B cell (primary cell): ENCODE measurements around the gene KCNE1. TPM values are rescaled to one million over a fixed set of nuclear protein-coding genes. Genes with fewer than 3 reads are reported as not detected.

Source experiments
- ATAC-seq: fragments of 200-7000 bp; cut with Tn5 transposase; one replicate; pipeline ENCODE4 v1.10.0; 2021; ENCODE audit warnings: low read depth, mild to moderate bottlenecking, moderate number of reproducible peaks, moderate library complexity
- CTCF ChIA-PET: fragments of 350-600 bp; sonication (Branson Sonifier 250); formaldehyde crosslinking; loops from one replicate; lab custom pipeline; 2021; ENCODE audit warnings: antibody characterized with exemption, inconsistent platforms; lab: Charles Lee
- POLR2A ChIA-PET: fragments of 350-600 bp; sonication (Branson Sonifier 250); formaldehyde crosslinking; loops from one replicate; lab custom pipeline; 2021; ENCODE audit warnings: antibody characterized with exemption; lab: Charles Lee
- DNase-seq: peaks from one replicate; pipeline ENCODE4 v3.0.0; 2013
- H2AFZ ChIP-seq: 2 replicates; pipeline ENCODE4 v1.6.1; 2012; ENCODE audit warnings: mild to moderate bottlenecking, low read depth, low read length; ENCODE audit not compliant: insufficient read depth, poor library complexity, severe bottlenecking
- H3K27ac ChIP-seq, 2 donors: 1 replicate in 1 of 2; 2 replicates in 1 of 2; pipeline ENCODE4 v1.5.1; 2012 to 2013; ENCODE audit warnings: low read length in 2 of 2, mild to moderate bottlenecking in 2 of 2, moderate library complexity in 1 of 2
- H3K27me3 ChIP-seq, 4 experiments: fragments of 200-600 bp in 1 of 4; sonication (generic) in 1 of 4; replicated peaks in 1 of 4; 1 replicate in 2 of 4; 2 replicates in 2 of 4; pipeline versions ENCODE4 v1.6.1 to v1.7.0; 2013 to 2016; ENCODE audit warnings: low read length in 3 of 4, mild to moderate bottlenecking in 2 of 4, mixed read lengths in 1 of 4, moderate library complexity in 1 of 4; ENCODE audit not compliant: insufficient read depth in 4 of 4, control insufficient read depth in 3 of 4; ENCODE audit errors: control extremely low read depth in 1 of 4
- H3K36me3 ChIP-seq, 2 experiments: replicated peaks in 1 of 2; 1 replicate in 1 of 2; 2 replicates in 1 of 2; pipeline versions ENCODE4 v1.6.1 to v1.7.1; 2013; ENCODE audit warnings: low read length in 1 of 2; ENCODE audit not compliant: insufficient read depth in 2 of 2, control insufficient read depth in 1 of 2; ENCODE audit errors: control extremely low read depth in 1 of 2, extremely low read depth in 1 of 2
- H3K4me1 ChIP-seq, 2 donors: fragments of 200-600 bp in 1 of 2; sonication (generic) in 1 of 2; 1 replicate in 1 of 2; 2 replicates in 1 of 2; pipeline versions ENCODE4 v1.5.1 to v1.6.1; 2013 to 2017; ENCODE audit warnings: low read length in 2 of 2; ENCODE audit not compliant: control insufficient read depth in 2 of 2, insufficient read depth in 2 of 2
- H3K4me2 ChIP-seq: replicated peaks from 2 replicates; pipeline ENCODE3; 2012; ENCODE audit warnings: mild to moderate bottlenecking, low read depth, low read length; ENCODE audit not compliant: poor library complexity, severe bottlenecking
- H3K4me3 ChIP-seq, 5 experiments: fragments of 200-600 bp in 1 of 5; sonication (generic) in 1 of 5; 1 replicate in 3 of 5; 2 replicates in 2 of 5; pipeline versions ENCODE4 v1.5.1 to v1.7.0; 2011 to 2016; ENCODE audit warnings: low read length in 4 of 5, mild to moderate bottlenecking in 4 of 5, low read depth in 2 of 5, control low read depth in 1 of 5, moderate library complexity in 1 of 5; ENCODE audit not compliant: insufficient read depth in 1 of 5; ENCODE audit errors: control extremely low read depth in 1 of 5, extremely low read depth in 1 of 5
- H3K79me2 ChIP-seq: fragments of 200-600 bp; sonication (generic); one replicate; pipeline ENCODE4 v1.6.0; 2016; ENCODE audit warnings: low read length; ENCODE audit not compliant: control insufficient read depth, insufficient read depth
- H3K9ac ChIP-seq: fragments of 200-600 bp; sonication (generic); 2 replicates; pipeline ENCODE4 v1.6.1; 2017; ENCODE audit warnings: mild to moderate bottlenecking, low read length, moderate library complexity
- H3K9me3 ChIP-seq, 3 donors: one replicate each; pipeline versions ENCODE4 v1.6.1 to v1.7.1; 2013; ENCODE audit warnings: low read length in 2 of 3; ENCODE audit not compliant: control insufficient read depth in 2 of 3, insufficient read depth in 1 of 3; ENCODE audit errors: control extremely low read depth in 1 of 3
- H4K20me1 ChIP-seq: 2 replicates; pipeline ENCODE4 v1.6.0; 2012; ENCODE audit warnings: mild to moderate bottlenecking, low read length; ENCODE audit not compliant: insufficient read depth, control insufficient read depth, poor library complexity, severe bottlenecking
- H3K27ac Mint-ChIP-seq: one replicate; pipeline ENCODE4 v1.8.0; 2021; ENCODE audit warnings: mixed read lengths
- H3K27me3 Mint-ChIP-seq: one replicate; pipeline ENCODE4 v1.8.0; 2021; ENCODE audit warnings: mixed read lengths
- H3K4me1 Mint-ChIP-seq: one replicate; pipeline ENCODE4 v1.8.0; 2021; ENCODE audit warnings: mixed read lengths
- H3K4me3 Mint-ChIP-seq: one replicate; pipeline ENCODE4 v1.8.0; 2021; ENCODE audit warnings: mixed read lengths
- H3K9me3 Mint-ChIP-seq: one replicate; pipeline ENCODE4 v1.8.0; 2022; ENCODE audit warnings: mixed read lengths; ENCODE audit not compliant: insufficient read depth
- CTCF ChIP-seq: fragments of 200-600 bp; IDR thresholded peaks from one replicate; pipeline ENCODE4 v1.8.0; 2022; ENCODE audit warnings: antibody characterized with exemption, mild to moderate bottlenecking
- EZH2 ChIP-seq: IDR thresholded peaks from 2 replicates; pipeline ENCODE4 v1.6.1; 2012; ENCODE audit warnings: borderline replicate concordance, low read depth, mild to moderate bottlenecking, moderate library complexity, low read length; ENCODE audit not compliant: insufficient read depth, poor library complexity, severe bottlenecking
- WGBS: methylation state at CpG from one replicate; pipeline ENCODE4 v1.1.5; 2013; ENCODE audit warnings: missing lambda C conversion rate; ENCODE audit not compliant: insufficient coverage; 5-methylcytosine and 5-hydroxymethylcytosine counted together
- intact Hi-C: fragments of 100-400 bp; cut with micrococcal nuclease; formaldehyde crosslinking; loops from one replicate; pipeline ENCODE4 v1.10.0; 2022
- polyA plus RNA-seq: library from polyadenylated mRNA; depleted of rRNA; stranded (reverse); fragments of >200 nt; gene quantifications from 2 replicates; pipeline ENCODE4 v1.2.3, GENCODE V29; 2012
- total RNA-seq, 2 donors: library from RNA; stranded (reverse); fragments of 120-200 nt in 1 of 2; gene quantifications; 1 replicate in 1 of 2; 2 replicates in 1 of 2; pipeline versions ENCODE4 v1.2.3 to v1.2.4, GENCODE V29; 2013 to 2022

The KCNE1 gene
- total and polyA plus RNA-seq, 2 donors (not counting 1 experiment from before 2014, with no cell fraction given) = 0.10 to 0.17 TPM

- Histone ChIP-seq H3K36me3 (no peaks in the 10 kb centered on the region), H2AFZ (no peak overlapping the region), H3K9me3 (no peaks in the 10 kb centered on the region), H3K4me3 (no peak overlapping the region), H4K20me1 (no peaks in the 10 kb centered on the region), H3K79me2 (no peaks in the 10 kb centered on the region), H3K4me2 (no peak overlapping the region), H3K27me3 (no peaks in the 10 kb centered on the region), H3K9ac (no peak overlapping the region), H3K27ac (no peak overlapping the region), H3K4me1 (peaks cover 0 to 7% of the 10 kb centered on the region in 2 donors)
- DNase-seq (no peak), ATAC-seq (no peak)
- ChIA-PET CTCF (interaction anchor here (1.1 to 1.2 kb wide), 2 partner anchors 13 to 177 kb away, joined by 3 read pairs; no protein-coding TSS in a partner anchor), POLR2A (no interaction called here)
- Mint-ChIP-seq H3K4me3 (no peak overlapping the region), H3K4me1 (peaks cover 7% of the 10 kb centered on the region), H3K27ac (no peak overlapping the region), H3K9me3 (no peaks in the 10 kb centered on the region), H3K27me3 (no peaks in the 10 kb centered on the region)
- 95% methylated on average over 29 of the region's 31 CpGs for WGBS
- intact Hi-C loops = no loop called here
- TF ChIP-seq CTCF (no peak), EZH2 (no peak)
Observed at GRCh38 chr21:34524646-34525601, 12.9 kb upstream of the KCNE1 start.

GRCh38 chr21:34523019-34523555 is 11.1 kb upstream of the KCNE1 start:
- no peak overlapping the region for H3K4me2 ChIP-seq
- H3K27me3 ChIP-seq = no peaks in the 10 kb centered on the region
- intact Hi-C loops = no loop called here
- peaks cover 0 to 7% of the 10 kb centered on the region in 2 donors for H3K4me1 ChIP-seq
- no peak overlapping the region for H3K4me3 Mint-ChIP-seq
- no peak for TF ChIP-seq CTCF
- no peak for TF ChIP-seq EZH2
- 100% methylated on average over 5 of the region's 7 CpGs for WGBS
- peaks cover 7% of the 10 kb centered on the region for H3K4me1 Mint-ChIP-seq
- no peaks in the 10 kb centered on the region for H3K36me3 ChIP-seq
- H3K27ac ChIP-seq = no peak overlapping the region
- POLR2A ChIA-PET = no interaction called here
- DNase-seq (no peak), ATAC-seq (no peak)
- H3K27me3 Mint-ChIP-seq = no peaks in the 10 kb centered on the region
- H3K27ac Mint-ChIP-seq = no peak overlapping the region
- H4K20me1 ChIP-seq = no peaks in the 10 kb centered on the region
- no peaks in the 10 kb centered on the region for H3K9me3 Mint-ChIP-seq
- H2AFZ ChIP-seq = no peak overlapping the region
- no peak overlapping the region for H3K9ac ChIP-seq
- no peaks in the 10 kb centered on the region for H3K79me2 ChIP-seq
- CTCF ChIA-PET = no interaction called here
- H3K4me3 ChIP-seq = no peak overlapping the region
- no peaks in the 10 kb centered on the region for H3K9me3 ChIP-seq
